Measurements from ENCODE around the gene GLI2.

The GLI2 gene

DNA sequence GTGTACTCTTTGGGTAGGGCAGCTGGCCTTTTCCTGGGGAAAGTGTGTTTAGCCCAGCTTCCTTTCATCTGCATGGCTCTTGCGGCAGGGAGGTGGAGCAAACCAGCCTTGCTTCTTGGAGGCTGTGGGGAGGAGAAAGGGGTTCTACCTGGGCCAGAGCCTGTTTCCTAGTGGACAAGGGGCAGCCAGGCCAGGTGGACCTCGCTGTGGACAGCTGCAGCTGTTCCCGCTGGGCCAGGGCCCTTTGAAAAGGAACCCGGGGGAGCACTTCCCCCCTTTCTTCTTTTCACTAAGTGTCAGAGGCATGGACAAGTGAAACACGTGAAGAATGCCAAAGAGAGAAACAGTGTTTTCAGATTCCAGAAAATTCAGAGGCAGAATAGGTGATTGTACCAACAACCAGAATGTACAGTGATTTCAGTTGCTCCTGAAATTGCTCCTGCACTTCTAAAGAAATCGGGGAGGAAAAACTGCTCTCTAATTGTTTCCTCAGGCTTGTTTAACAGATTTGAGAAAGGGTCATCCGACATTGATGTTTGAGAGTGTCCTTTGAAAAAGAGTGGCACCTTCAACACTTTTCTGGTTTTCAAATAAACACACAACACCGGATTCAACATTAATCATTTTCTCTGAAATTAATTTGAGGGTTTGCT lies 3.9 kb downstream of the GLI2 start:
- H3K9me2 ChIP-seq (replicated peaks; ENCODE audit: low read depth, low read length), result no peaks in the 10 kb centered on the region
- no peak overlapping the region for H3K4me2 ChIP-seq (ENCODE audit: low read depth, low read length, poor library complexity, severe bottlenecking)
- no peak overlapping the region for H3K9ac ChIP-seq (ENCODE audit: low read depth, low read length, poor library complexity, severe bottlenecking)
- H3K79me2 ChIP-seq (ENCODE audit: insufficient read depth, low read length), result no peaks in the 10 kb centered on the region
- H3K4me1 ChIP-seq (ENCODE audit: insufficient read depth, low read length, poor library complexity, severe bottlenecking), result no peaks in the 10 kb centered on the region
- H3F3A ChIP-seq (ENCODE audit: low read depth), result no peaks in the 10 kb centered on the region
- no peaks in the 10 kb centered on the region for H3K27me3 ChIP-seq (ENCODE audit: insufficient read depth, low read length, poor library complexity, severe bottlenecking)
- H2AFZ ChIP-seq (ENCODE audit: low read length), result no peak overlapping the region
- H4K20me1 ChIP-seq (ENCODE audit: insufficient read depth, low read length, poor library complexity, severe bottlenecking), result no peaks in the 10 kb centered on the region
- no peaks in the 10 kb centered on the region for H3K9me3 ChIP-seq (ENCODE audit: insufficient read depth, low read depth, low read length)
- no peaks in the 10 kb centered on the region for H3K36me3 ChIP-seq (ENCODE audit: insufficient read depth, low read length)
- H3K4me3 ChIP-seq (ENCODE audit: low read length, poor library complexity, severe bottlenecking), result no peak overlapping the region
- TF ChIP-seq, protein P1, sequence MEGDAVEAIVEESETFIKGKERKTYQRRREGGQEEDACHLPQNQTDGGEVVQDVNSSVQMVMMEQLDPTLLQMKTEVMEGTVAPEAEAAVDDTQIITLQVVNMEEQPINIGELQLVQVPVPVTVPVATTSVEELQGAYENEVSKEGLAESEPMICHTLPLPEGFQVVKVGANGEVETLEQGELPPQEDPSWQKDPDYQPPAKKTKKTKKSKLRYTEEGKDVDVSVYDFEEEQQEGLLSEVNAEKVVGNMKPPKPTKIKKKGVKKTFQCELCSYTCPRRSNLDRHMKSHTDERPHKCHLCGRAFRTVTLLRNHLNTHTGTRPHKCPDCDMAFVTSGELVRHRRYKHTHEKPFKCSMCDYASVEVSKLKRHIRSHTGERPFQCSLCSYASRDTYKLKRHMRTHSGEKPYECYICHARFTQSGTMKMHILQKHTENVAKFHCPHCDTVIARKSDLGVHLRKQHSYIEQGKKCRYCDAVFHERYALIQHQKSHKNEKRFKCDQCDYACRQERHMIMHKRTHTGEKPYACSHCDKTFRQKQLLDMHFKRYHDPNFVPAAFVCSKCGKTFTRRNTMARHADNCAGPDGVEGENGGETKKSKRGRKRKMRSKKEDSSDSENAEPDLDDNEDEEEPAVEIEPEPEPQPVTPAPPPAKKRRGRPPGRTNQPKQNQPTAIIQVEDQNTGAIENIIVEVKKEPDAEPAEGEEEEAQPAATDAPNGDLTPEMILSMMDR (conservative IDR thresholded peaks at IDR 0.05; ENCODE audit: low read length), result no peak
- no peak for TF ChIP-seq EZH2phosphoT487 (IDR thresholded peaks at IDR 0.05; ENCODE audit: borderline replicate concordance)

DNA sequence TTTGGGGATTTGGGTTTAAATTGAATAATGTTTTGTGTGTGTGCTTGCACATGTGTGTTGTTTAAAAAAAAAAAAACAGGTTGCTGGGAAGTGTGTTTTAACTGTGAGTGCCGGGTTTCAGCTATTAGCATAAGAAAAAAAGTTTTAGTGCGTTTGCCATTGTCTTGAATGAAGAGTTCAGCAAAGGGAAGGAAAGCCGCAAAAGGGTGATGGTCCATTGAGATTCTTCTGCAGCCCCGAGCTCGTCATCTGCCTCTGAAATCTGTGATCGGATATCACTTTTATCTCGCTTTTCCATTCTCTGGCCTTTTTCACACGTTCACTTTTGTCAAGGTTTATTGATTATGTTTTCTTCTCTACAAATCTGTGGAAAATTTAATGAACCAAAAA lies 4.7 kb downstream of the GLI2 start:
- Histone ChIP-seq H3K27me3 (ENCODE audit: insufficient read depth, low read length, poor library complexity, severe bottlenecking) (no peaks in the 10 kb centered on the region), H3K4me2 (ENCODE audit: low read depth, low read length, poor library complexity, severe bottlenecking) (no peak overlapping the region), H3K9ac (ENCODE audit: low read depth, low read length, poor library complexity, severe bottlenecking) (no peak overlapping the region), H3K79me2 (ENCODE audit: insufficient read depth, low read length) (no peaks in the 10 kb centered on the region), H3K9me2 (replicated peaks; ENCODE audit: low read depth, low read length) (no peaks in the 10 kb centered on the region), H2AFZ (ENCODE audit: low read length) (no peak overlapping the region), H3K9me3 (ENCODE audit: insufficient read depth, low read depth, low read length) (no peaks in the 10 kb centered on the region), H3K4me1 (ENCODE audit: insufficient read depth, low read length, poor library complexity, severe bottlenecking) (no peaks in the 10 kb centered on the region), H3K36me3 (ENCODE audit: insufficient read depth, low read length) (no peaks in the 10 kb centered on the region), H4K20me1 (ENCODE audit: insufficient read depth, low read length, poor library complexity, severe bottlenecking) (no peaks in the 10 kb centered on the region), H3F3A (ENCODE audit: low read depth) (no peaks in the 10 kb centered on the region), H3K4me3 (ENCODE audit: low read length, poor library complexity, severe bottlenecking) (no peak overlapping the region)
- no peak for TF ChIP-seq EZH2phosphoT487 (IDR thresholded peaks at IDR 0.05; ENCODE audit: borderline replicate concordance)
- TF ChIP-seq, protein P1 (conservative IDR thresholded peaks at IDR 0.05; ENCODE audit: low read length), result no peak

DNA sequence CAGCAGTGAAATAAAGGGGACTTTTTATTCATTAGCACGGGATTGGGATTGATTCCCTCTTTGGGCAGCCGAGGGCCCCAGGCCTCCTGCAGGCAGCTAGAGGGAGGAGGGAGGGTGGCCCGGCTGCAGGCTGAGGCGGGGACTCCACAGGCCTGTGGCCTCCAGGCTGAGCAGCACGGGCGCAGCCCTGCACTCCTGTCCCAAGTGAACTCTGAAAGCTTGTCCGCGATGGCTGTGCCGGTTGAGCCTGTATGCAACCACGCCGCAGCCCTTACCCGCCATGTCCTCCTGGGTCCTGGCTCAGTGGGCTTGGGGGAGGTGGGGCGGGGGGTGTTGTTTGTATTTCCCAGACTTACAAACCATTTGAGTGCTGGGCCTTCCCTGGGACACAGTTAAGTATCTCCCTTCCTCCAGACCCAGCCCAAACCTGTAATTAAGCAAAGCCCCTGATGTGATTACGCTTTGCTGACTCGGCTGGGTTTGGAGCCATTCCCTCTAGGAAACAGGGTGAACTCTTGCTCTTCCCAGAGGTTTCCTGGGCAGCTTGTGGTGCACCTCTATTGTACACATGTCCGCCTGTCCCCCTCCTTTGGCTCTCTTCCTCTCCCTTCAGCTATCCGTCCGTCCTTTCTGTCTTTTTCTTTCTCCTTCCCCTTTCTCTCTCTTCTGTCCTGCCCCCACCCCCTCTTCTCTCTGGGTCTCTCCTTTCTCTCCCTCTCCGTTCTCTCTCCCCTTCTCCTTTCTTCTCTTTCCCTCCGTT lies 5.3 kb downstream of the GLI2 start:
- no peaks in the 10 kb centered on the region for H3K27me3 ChIP-seq (ENCODE audit: insufficient read depth, low read length, poor library complexity, severe bottlenecking)
- H3K9me3 ChIP-seq (ENCODE audit: insufficient read depth, low read depth, low read length), result no peaks in the 10 kb centered on the region
- H3K4me1 ChIP-seq (ENCODE audit: insufficient read depth, low read length, poor library complexity, severe bottlenecking), result no peaks in the 10 kb centered on the region
- H3F3A ChIP-seq (ENCODE audit: low read depth), result no peaks in the 10 kb centered on the region
- no peak overlapping the region for H3K4me3 ChIP-seq (ENCODE audit: low read length, poor library complexity, severe bottlenecking)
- no peaks in the 10 kb centered on the region for H3K36me3 ChIP-seq (ENCODE audit: insufficient read depth, low read length)
- H4K20me1 ChIP-seq (ENCODE audit: insufficient read depth, low read length, poor library complexity, severe bottlenecking), result no peaks in the 10 kb centered on the region
- no peak overlapping the region for H2AFZ ChIP-seq (ENCODE audit: low read length)
- H3K4me2 ChIP-seq (ENCODE audit: low read depth, low read length, poor library complexity, severe bottlenecking), result no peak overlapping the region
- no peaks in the 10 kb centered on the region for H3K9me2 ChIP-seq (replicated peaks; ENCODE audit: low read depth, low read length)
- H3K9ac ChIP-seq (ENCODE audit: low read depth, low read length, poor library complexity, severe bottlenecking), result no peak overlapping the region
- no peaks in the 10 kb centered on the region for H3K79me2 ChIP-seq (ENCODE audit: insufficient read depth, low read length)
- TF ChIP-seq, protein P1 (conservative IDR thresholded peaks at IDR 0.05; ENCODE audit: low read length), result no peak
- TF ChIP-seq EZH2phosphoT487 (IDR thresholded peaks at IDR 0.05; ENCODE audit: borderline replicate concordance), result no peak

Data from Loucy (cell line).